Measurements from ENCODE around the gene AQP3.

- TF ChIP-seq, protein P1, sequence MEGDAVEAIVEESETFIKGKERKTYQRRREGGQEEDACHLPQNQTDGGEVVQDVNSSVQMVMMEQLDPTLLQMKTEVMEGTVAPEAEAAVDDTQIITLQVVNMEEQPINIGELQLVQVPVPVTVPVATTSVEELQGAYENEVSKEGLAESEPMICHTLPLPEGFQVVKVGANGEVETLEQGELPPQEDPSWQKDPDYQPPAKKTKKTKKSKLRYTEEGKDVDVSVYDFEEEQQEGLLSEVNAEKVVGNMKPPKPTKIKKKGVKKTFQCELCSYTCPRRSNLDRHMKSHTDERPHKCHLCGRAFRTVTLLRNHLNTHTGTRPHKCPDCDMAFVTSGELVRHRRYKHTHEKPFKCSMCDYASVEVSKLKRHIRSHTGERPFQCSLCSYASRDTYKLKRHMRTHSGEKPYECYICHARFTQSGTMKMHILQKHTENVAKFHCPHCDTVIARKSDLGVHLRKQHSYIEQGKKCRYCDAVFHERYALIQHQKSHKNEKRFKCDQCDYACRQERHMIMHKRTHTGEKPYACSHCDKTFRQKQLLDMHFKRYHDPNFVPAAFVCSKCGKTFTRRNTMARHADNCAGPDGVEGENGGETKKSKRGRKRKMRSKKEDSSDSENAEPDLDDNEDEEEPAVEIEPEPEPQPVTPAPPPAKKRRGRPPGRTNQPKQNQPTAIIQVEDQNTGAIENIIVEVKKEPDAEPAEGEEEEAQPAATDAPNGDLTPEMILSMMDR (IDR thresholded peaks at IDR 0.05; ENCODE audit: insufficient read depth, low read length, poor library complexity, severe bottlenecking), result no peak
- no peak for TF ChIP-seq EZH2phosphoT487 (conservative IDR thresholded peaks at IDR 0.05; ENCODE audit: low read length)
Measured at GRCh38 chr9:33403941-33404787, 43.2 kb downstream of the AQP3 start.
